Superior temporal gyrus (tissue), 1 donor: ENCODE measurements around the gene ALG9.

Experiments
- DNase-seq: peaks from one replicate; pipeline ENCODE4 v3.0.0-alpha.2; 2016; ENCODE audit errors: extremely low spot score

Gene ALG9

DNA sequence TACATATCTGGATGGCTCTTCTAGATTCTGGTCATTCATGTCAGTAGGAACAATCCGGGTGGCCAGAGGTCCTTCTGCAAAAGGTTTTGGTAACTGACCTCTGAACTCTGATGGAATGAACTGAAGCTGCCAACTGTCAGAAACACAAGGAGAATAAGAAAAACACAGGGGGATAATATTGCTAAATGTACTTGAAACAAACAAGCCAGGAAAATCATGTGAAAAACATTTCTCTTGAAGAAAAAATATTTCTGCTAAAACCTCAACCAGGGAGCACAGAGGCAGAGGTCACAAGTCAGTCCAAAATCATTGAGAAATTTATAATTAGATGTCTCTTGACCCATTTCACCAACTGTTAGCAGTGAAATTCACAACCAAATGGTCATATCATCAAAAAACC lies 35.2 kb downstream of the ALG9 start:
- no peak for DNase-seq

- DNase-seq, result no peak
These were observed 35.7 kb downstream of the ALG9 start for GRCh38 chr11:111835665-111836064.

GRCh38 chr11:111834432-111835163 lies 36.8 kb downstream of the ALG9 start:
- DNase-seq, result no peak

DNA sequence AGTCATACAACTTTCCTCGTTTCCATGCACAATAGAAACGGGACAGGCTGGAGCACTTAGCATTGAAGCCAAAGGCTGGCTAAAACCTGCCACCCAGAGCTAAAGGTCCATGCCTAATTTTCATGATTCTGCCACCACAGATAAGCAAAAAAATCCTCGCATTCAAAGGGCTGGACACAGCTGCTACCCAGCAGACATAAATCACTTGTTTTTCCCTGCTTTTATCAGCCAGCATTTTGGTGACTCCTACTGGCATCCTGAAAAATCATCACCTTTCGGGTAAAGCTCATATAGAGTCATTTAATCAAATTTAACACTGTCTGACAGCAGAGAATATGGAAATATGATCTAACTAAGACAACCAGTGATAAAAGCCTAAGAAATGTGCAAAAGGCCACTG lies 37.9 kb downstream of the ALG9 start:
- no peak for DNase-seq

- no peak for DNase-seq
These were observed 42.0 kb downstream of the ALG9 start for GRCh38 chr11:111829185-111829968.

- DNase-seq, result no peak
These were observed 44.9 kb downstream of the ALG9 start for GRCh38 chr11:111826322-111826950.

DNA sequence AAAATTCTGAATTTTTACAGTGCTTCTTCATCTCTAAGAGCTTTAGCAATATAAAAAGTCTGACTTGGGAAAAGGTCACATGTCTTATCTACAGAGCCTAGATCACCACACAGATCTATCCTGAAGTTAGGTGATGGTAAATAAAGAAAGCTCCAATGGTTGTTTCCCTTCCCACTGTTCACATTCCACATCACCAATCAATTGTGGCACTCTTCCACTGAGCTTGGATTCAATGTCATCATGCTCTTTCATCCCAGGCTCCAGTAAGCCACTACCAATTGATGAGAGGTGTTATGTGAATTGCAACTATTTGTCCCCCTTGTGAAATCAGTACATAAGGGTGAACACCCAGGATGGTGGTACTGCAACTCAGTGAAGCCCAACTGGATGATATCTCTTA lies 47.8 kb downstream of the ALG9 start:
- DNase-seq, result no peak

DNA sequence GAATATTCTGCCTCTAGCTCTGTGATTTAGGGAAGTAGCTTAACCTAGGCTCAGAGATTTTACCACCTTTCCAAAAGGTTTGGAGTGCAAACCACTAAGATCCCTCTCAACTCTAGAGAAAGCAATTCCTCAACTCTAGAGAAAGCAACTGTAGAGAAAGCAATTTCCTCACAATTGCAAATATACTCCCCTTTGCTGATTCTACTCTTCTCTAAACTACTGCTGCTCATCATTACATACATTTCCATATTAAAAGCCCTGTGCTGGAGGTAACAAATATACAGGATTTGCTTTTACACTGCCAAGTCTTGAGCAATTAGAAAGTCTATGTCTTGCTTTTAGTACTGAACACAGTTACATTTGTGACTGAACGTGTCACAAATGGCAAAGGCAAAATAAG lies 48.2 kb downstream of the ALG9 start:
- DNase-seq, result no peak

DNA sequence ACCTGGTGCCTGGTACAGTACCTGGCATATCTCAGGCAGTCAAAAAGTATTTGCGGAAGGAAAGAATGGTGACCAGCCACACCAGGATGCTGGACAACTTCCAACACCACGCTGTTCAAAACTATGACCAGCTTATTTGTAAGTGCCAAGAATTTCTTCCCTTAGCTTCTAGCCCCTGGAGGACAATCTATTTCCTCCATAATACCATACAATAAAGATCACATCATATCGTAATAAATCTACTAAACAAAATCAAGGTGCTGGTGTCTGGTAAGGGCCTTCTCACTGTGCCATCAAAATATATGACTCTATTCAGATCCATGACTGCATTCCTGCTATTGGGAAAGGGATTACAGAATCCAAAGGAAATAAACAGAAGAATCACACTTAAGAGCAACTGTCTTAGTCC lies 51.5 kb downstream of the ALG9 start:
- no peak for DNase-seq

GRCh38 chr11:111819161-111819828 lies 52.1 kb downstream of the ALG9 start:
- no peak for DNase-seq

DNA sequence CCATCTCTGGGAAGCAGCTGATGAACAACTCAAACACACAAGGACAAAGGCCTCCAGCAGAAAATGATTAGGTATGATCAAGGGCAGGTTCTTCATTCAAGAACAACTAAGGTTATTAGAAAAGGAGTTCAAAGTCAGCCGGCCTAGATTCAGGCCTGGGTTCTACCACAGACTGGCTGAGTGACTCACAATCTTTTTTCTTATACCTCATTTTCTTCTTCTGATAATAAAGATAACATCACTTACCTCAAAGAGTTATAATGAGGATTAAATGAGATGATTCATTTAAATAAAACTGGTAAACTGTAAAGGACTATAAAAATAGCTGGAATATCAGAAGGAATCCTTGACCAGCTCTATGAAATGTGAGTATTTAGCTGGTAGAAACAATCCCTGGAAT lies 55.9 kb downstream of the ALG9 start:
- no peak for DNase-seq

- DNase-seq, result no peak
These were observed 56.6 kb downstream of the ALG9 start for GRCh38 chr11:111814557-111815320.

DNA sequence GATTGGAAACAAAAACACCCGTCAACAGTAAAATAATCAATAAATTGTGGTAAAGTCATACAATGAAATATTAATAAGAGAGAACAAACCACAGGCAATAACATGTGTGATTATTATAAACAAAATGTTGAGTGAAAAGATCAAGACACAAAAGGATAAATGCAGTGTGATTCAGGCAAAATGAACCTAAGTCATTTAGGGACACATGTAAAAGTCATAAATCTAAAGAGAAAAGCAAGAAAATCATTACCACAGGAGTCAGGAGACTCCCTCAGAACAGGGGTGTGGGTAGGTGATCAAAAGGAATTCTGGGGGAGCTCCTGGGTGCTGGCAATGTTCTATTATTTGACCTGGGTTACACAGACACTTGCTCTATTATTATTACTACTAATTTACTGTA lies 57.3 kb downstream of the ALG9 start:
- no peak for DNase-seq

DNA sequence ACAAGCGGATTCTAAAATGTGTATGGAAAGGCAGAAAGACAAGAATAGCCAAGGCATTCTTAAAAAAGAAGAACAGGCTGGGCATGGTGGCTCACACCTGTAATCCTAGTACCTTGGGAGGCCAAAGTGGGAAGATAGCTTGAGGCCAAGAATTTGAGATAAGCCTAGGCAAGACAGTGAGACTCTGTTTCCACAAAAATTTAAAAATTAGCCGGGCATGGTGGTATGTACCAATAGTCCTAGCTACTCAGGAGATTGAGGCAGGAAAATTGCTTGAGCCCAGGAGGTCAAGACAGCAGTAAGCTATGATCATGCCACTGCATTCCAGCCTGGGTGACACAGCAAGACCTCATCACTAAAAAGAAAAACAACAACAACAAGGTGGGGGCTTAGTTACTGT lies 59.2 kb downstream of the ALG9 start:
- DNase-seq, result no peak

DNA sequence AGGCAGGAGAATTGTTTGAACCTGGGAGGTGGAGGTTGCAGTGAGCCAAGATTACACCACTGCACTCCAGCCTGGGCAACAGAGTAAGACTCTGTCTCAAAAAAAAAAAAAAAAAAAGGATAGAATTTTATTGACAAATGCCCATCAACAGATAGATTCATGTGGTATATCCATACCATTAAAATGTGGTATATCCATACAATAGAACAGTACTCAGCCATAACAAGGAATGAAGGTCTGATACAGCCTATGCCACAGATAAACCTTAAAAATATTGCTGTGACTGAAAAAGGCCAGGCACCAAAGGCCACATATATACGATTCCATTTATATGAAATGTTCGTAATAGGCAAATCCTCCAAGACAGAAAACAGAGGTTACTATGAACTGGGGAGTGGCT lies 59.9 kb downstream of the ALG9 start:
- DNase-seq, result no peak

GRCh38 chr11:111808834-111809233 lies 62.5 kb downstream of the ALG9 start:
- no peak for DNase-seq

DNA sequence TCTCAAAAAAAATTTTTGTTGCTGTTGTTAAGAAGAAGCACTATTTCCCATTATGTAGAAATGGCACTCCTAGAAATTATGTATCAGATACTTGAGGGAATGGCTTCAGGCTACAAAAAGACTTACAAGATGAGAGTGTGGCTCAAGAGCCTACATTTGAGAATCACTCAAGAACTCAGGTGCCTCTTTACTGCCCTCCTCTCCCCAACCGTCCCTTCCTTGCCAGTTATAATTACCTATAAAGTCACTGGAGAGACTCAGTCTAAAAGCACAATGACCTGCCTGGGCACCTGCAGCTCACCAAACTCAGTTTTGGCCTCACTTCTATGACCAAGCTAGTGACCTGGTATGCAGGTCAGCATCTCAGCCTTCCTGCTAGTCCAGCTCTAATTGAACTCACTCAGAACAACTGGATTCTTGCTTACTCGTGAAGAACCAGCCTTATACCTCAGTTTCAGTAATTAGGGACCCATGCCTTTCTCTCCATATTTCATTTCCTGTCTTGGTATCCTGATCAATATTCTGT lies 63.3 kb downstream of the ALG9 start:
- no peak for DNase-seq

- DNase-seq, result no peak
These were observed 64.3 kb downstream of the ALG9 start for GRCh38 chr11:111807076-111807475.

DNA sequence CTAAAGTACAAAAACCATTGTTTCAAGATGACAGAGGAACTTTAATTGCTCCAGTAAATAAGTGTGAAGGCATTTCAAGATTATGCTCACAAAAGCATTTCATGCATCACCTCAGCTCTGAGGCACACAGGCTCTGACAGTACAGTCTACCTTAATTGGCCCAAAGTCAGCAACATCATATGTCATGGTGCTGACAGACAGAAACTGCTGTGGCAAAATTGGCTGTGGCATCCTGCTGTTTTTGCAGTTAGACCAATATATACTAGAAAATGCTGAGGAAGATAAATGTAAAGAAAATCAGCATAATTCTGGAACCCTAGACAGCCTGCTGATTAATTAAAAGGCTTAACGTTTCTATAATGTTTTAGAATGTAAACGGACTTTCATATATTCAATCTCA lies 70.2 kb downstream of the ALG9 start:
- DNase-seq, result no peak

DNA sequence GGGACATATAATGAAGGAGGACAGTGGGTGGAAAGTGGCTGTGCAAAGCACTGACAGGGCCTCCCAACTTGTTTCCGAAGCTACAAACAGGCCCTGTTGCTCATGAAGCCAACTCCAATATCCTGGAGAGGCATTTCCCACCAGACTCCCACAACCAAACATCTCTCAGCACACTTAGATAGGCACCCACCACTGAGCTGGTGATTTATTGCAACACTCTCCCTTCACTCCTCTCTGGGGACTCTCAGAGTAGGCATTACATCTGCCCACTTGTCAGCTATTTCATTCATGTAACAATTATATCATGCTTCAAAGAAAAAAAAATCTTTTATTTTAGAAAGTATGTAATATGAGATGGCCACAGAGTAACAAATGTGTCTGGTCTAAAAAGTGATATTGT lies 73.1 kb downstream of the ALG9 start:
- DNase-seq, result no peak

- no peak for DNase-seq
These were observed 74.2 kb downstream of the ALG9 start for GRCh38 chr11:111797145-111797581.
